Right lobe of liver (tissue), 4 donors: ENCODE results near the gene ADNP2.

Experiments
- POLR2A ChIP-seq: fragments of 450-650 bp; IDR thresholded peaks from one replicate; pipeline ENCODE4 v1.6.1; 2017; ENCODE audit warnings: antibody characterized with exemption, mild to moderate bottlenecking
- TF ChIP-seq, protein P1 (sequence below), 4 donors: fragments of 200-600 bp in 3 of 4; fragments of 450-650 bp in 1 of 4; IDR thresholded peaks; one replicate each; pipeline versions ENCODE4 v1.5.1 to v1.8.0; 2016 to 2022; ENCODE audit warnings: antibody characterized with exemption in 4 of 4, mild to moderate bottlenecking in 2 of 4
- donor health status: DM: no; HTN: no; CAD: no.
- donor health status: DM: no; HTN: no; CAD: no.
- donor health status: DM: no; HTN: yes; CAD: no.

DNA sequence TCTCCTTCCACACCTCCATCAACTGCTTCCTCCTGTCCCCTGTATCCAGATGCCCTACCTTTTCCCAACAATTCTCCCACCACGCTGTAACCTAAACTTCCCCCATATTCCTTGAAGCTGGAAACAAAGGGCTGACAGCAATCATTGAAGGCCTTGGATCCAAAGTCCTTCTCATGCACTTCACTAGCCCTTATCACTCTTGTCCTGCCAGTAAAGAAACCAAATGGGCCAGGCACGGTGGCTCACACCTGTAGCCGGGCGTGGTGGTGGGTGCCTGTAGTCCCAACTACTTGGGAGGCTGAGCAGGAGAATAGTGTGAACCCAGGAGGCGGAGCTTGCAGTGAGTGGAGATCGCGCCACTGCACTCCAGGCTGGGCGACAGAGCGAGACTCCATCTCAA, 11.9 kb upstream of the ADNP2 start:
- TF ChIP-seq POLR2A: no peak
- TF ChIP-seq, protein P1, sequence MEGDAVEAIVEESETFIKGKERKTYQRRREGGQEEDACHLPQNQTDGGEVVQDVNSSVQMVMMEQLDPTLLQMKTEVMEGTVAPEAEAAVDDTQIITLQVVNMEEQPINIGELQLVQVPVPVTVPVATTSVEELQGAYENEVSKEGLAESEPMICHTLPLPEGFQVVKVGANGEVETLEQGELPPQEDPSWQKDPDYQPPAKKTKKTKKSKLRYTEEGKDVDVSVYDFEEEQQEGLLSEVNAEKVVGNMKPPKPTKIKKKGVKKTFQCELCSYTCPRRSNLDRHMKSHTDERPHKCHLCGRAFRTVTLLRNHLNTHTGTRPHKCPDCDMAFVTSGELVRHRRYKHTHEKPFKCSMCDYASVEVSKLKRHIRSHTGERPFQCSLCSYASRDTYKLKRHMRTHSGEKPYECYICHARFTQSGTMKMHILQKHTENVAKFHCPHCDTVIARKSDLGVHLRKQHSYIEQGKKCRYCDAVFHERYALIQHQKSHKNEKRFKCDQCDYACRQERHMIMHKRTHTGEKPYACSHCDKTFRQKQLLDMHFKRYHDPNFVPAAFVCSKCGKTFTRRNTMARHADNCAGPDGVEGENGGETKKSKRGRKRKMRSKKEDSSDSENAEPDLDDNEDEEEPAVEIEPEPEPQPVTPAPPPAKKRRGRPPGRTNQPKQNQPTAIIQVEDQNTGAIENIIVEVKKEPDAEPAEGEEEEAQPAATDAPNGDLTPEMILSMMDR (IDR thresholded peaks at IDR 0.05): no peak
